Stimulated activated CD4-positive, alpha-beta T cell treated with anti-CD3 and anti-CD28 coated beads, Interleukin-4, amount 100 ng/mL, for 48 hours (primary cell): ENCODE measurements around the gene KCNH2.

Source experiments
- DNase-seq, 2 donors: peaks; one replicate each; pipeline ENCODE4 v3.0.0-alpha.2; 2020; ENCODE audit warnings: low read depth in 2 of 2

Gene KCNH2

DNA sequence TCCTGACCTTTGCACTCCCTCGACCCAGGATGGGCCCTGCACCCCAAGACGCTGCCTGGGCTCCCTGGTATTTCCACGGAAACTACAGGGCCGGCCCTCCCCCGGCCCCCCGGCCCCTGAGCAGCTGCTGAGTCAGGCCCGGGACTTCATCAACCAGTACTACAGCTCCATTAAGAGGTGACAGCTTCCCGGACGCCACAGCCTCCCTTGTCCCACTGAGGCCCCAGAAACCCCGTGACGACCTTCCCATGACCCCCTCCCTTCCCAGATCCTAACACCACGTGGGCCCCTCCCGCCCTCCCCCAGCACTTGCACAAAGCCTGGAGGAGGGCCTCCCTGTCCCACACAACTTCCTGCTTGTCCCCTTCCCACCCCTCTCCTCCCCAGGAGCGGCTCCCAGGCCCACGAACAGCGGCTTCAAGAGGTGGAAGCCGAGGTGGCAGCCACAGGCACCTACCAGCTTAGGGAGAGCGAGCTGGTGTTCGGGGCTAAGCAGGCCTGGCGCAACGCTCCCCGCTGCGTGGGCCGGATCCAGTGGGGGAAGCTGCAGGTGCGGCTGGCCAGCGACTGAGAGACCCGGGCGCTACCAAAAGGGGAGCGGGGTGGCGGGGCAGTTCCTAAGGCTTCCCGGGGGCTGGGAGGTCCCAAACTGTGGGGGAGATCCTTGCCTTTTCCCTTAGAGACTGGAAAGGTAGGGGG is 18.4 kb upstream of the KCNH2 start:
- no peak for DNase-seq

- DNase-seq: no peak
Observed at GRCh38 chr7:150994838-150995510, 16.9 kb upstream of the KCNH2 start.

DNA sequence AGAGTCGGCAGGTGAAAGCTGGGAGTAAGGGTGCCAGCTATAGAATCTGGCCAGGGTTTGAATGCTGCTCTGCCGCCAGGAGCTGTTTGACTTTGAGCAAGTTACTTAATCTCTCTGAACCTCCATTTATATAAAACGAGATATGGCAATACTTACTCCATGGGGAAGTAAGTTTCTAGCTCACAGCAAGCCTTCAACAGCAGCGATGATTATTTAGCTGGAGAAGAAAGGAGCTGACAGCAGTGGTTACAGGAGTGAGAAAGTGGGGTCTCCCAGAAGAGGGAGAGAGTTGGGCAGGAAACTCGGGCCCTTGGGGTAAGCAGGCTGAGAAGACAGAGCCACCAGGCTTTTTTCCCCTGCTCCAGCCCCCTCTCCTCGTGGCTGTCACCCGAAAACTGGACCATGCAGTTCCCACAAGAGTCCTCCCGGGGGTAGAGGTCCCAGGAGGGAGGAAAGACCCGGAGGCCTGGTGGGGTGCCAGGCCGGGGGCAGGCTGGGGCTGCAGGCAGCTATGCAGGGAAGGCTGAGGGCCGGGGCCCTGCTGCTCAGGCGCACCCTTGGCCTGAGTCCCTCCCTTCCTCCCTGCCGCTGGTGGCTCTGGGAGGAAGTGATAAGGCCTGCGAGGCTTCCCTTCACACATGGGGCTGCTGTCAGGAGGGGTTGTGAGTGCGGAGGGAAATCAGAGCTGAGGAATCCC is 16.2 kb upstream of the KCNH2 start:
- no peak for DNase-seq

DNA sequence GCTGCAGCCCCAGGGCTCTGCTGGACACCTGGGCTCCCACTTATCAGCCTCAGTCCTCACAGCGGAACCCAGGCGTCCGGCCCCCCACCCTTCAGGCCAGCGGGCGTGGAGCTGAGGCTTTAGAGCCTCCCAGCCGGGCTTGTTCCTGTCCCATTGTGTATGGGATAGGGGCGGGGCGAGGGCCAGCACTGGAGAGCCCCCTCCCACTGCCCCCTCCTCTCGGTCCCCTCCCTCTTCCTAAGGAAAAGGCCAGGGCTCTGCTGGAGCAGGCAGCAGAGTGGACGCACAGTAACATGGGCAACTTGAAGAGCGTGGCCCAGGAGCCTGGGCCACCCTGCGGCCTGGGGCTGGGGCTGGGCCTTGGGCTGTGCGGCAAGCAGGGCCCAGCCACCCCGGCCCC is 15.4 kb upstream of the KCNH2 start:
- no peak for DNase-seq

DNA sequence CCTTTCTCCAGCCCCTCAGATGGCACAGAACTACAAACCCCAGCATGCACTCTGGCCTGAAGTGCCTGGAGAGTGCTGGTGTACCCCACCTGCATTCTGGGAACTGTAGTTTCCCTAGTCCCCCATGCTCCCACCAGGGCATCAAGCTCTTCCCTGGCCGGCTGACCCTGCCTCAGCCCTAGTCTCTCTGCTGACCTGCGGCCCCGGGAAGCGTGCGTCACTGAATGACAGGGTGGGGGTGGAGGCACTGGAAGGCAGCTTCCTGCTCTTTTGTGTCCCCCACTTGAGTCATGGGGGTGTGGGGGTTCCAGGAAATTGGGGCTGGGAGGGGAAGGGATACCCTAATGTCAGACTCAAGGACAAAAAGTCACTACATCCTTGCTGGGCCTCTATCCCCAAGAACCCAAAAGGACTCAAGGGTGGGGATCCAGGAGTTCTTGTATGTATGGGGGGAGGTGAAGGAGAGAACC is 14.7 kb upstream of the KCNH2 start:
- no peak for DNase-seq

GRCh38 chr7:150992051-150992640 is 14.0 kb upstream of the KCNH2 start:
- no peak for DNase-seq

GRCh38 chr7:150990416-150991186 is 12.5 kb upstream of the KCNH2 start, which contains the start of gene NOS3:
Gene NOS3, plus strand, starts transcription at chr7:150991017. Its CDS starts 2,787 bp downstream, at chr7:150993804.
- DNase-seq: no peak

DNA sequence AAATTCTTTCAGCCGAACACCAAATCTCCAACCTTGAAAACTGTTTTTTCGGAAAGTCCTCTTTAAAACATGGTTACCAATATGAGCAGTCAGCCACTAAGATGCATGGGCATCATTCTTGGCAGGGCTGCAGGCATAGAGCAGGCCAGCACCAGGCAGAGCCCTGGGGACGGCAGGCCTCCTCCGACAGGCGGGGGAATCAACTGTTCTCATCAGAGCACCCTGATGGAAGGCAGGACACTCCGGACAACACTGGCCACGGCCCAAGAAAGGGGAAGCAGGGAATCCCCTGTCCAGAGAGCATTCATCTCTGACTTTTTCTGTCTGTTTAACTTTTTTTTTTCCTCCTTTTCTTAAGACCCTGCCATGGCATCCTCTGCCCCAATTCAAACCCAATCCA is 11.3 kb upstream of the KCNH2 start:
- no peak for DNase-seq

GRCh38 chr7:150988230-150989226 is 10.4 kb upstream of the KCNH2 start:
- peak; percentile 62 to 71 for DNase-seq

GRCh38 chr7:150986556-150986955 is 8.4 kb upstream of the KCNH2 start:
- no peak for DNase-seq

DNA sequence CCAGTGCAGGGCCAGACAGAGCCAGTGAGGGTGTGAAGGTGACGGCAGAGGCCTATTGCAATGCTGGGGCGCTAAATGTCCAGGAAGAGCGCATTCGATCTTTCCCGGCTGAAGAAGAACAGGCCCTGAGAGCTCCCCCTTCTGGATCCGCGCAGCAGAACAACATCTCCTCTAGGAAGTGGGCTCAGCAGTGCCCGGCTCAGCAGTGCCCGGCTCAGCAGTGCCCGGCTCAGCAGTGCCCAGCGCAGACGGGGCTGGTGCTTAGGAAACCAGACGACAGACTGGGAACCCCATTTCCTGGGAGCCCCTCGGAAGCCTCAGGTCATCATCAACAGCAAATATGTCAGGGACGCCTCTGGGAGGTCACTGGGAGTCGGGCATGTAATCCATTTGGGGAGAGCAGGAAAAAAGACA is 8.0 kb upstream of the KCNH2 start:
- peak; percentile 43 to 54 for DNase-seq

DNA sequence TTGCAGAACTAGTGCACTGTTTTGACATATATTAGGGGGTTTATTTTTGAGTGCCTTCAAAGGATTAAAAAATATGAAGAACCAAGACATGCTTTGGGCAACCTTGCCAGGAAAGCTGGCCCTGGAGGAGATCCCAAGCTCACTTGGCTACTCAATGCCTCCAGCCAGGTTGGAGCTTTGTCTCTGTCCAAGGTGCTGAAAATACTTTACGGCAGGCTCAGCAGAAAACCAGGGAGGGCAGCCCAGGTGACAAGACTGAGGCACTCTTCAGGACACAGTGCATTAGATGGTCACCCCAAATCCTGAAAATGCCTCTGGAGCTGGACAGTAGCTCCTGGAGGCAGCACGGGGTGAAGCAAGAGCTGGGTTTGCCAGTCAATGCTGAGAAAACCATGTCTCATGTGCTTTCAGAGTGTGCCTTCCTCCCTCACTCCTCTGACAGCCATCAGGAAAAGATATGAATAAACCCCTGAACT is 5.8 kb upstream of the KCNH2 start:
- no peak for DNase-seq

DNA sequence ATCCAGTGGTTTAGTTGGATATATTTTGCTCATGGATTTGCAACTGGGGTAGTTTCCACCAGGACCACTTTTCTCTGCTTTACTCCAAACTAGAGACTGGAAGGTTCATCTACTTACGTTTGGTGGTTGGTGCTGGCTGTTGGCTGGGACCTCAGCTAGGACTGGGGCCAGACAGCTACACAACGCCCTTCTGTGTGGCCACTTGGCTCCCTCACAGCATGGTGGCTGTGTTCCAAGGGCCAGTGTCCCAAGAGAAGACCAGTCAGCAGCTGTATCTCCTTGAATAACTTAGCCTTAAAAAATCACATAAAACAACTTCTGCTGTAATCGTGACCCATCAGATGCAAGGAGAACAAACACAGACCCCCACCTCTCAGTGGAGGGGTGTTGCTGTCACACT is 4.2 kb upstream of the KCNH2 start:
- no peak for DNase-seq

DNA sequence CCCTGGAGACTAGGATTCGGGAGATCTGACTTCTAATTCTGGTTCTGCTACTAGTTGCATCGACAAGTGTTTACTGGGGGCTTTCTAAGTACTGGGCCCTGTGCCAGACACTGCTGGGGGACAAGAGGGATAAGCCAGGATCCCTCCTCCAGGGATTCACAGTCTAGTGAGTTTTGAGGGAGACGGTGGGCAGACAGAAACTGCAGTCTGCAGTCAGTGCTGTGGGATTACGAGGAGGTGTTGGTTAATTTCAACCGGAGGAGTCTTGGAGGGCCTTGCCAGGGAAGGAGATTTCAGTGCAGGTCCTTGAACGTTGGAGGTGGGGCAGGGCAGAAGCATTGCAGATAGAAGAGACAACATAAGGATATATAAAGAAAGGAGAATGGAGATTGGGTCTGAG is 3.5 kb upstream of the KCNH2 start:
- no peak for DNase-seq

GRCh38 chr7:150980663-150981062 is 2.5 kb upstream of the KCNH2 start:
- DNase-seq: no peak

GRCh38 chr7:150979713-150980390 is 1.7 kb upstream of the KCNH2 start:
- DNase-seq: no peak

DNA sequence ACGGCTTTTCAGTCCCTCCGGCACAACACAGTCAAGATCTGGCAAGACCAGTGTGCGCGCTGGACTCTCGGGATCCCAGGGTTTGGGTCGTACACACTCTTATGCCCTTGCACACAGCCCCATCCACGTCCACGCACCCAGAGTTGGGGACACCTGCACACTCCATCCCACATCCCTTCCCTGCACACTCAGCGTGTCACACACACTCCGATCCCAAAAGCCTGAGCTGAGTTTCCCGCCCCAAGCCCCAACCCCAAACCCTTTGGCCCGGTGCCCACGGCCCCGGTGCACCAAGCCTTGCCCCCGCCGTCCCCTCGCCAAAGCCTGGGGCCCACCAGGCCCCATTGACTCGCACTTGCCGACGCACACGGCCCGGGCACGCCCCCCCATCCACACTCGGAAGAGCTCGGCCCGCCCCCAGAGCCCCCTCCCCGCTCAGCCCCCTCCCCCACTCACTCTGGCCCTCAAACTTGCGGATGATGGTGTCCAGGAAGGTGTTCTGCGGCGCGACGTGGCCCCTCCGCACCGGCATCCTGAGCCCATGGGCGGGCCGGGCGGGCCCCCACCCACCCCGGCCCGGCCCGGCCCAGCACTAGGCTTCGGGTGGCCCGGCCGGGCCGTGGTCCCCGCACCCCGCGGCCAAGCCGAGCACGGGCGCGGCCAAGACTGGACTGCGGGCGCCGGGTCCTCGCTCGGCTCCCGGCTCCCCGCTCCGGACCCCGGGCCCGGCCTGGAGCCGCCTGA is 567 bp downstream of the KCNH2 start:
- DNase-seq: no peak

DNA sequence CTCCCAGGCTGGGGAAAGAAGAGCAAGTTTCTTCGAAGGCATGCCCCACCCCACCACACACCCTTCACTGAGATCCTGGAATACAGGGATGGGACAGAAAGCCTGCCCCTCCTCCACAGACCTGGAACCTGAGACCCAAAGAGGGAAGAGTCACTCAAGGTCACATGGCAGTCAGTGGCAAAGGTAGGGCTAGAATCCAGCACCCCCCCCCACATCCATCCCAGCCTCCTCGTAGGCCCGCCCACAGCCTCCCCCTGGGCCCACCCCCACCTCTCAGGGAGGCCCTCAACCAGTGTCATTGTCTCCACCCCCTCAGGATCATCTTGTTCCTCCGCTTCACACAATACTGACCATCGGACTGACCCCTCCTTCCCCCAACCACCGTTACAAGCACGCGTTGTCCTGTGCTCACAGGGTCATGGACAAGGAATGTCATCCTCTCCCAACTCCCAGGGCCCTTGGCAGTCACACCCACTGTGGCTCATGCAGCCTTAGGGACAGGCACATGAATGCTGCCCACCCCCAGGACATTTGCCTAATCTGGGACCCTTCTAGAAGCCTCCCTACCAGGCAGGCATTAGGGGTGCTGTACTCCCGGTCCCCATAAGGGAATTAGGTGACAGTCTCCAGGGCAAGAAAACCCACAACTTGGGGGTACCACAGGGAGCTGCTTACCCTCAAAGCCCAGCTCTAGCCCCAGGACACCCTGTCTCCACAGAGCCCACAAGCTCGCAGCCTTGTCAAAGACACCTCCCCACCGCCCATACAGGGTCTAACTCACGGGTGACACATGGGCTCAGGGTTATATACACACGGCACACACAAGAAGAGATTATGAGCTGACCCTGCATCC is 1.4 kb downstream of the KCNH2 start:
- DNase-seq: no peak
